Measurements from ENCODE around the gene DNPH1. TPM values are rescaled to one million over a fixed set of nuclear protein-coding genes. Genes with fewer than 3 reads are reported as not detected.
A peak's percentile ranks its signal among the peaks of the same experiment; 100 is the strongest.

Gene DNPH1
- total and polyA plus RNA-seq, 2 experiments from 2014 or later: 138 to 176 TPM

DNA sequence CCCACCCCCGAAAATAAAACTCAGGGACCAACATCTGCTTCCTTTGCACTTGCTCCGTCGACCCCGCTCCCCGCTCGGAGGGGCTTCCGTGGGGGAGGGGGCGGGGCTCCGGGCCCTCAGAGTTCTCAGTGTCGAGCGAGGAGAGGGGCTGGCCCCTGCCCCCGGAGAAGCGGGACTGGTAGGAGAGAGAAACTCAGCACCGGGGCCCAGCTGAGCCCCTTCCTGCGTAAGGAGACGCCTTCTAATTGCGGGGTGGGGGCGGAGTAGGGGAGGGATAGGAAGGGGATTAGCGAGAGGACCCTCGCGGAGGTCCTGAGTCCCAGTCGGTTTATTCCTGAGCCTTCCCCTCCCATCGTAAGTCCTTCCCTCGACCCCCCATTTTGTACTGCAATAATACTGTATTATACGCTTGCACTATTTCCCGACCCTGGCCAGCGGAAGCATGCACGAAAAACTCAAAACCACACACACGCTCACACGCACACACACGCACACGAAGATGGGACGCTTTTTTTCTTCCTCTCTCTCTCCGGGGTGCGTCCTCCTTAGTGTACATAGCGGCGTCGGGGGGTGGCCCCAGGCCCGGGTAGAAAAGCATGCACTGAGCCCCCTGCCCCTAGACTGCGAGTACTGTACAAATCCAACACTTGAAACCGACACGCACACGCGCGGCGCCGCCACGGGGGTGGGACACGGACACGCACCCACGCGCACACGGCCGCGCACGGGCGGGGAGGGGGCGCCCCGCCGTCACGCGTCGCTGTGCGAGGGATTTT lies 46.7 kb upstream of the DNPH1 start:
- TF ChIP-seq, protein P1, sequence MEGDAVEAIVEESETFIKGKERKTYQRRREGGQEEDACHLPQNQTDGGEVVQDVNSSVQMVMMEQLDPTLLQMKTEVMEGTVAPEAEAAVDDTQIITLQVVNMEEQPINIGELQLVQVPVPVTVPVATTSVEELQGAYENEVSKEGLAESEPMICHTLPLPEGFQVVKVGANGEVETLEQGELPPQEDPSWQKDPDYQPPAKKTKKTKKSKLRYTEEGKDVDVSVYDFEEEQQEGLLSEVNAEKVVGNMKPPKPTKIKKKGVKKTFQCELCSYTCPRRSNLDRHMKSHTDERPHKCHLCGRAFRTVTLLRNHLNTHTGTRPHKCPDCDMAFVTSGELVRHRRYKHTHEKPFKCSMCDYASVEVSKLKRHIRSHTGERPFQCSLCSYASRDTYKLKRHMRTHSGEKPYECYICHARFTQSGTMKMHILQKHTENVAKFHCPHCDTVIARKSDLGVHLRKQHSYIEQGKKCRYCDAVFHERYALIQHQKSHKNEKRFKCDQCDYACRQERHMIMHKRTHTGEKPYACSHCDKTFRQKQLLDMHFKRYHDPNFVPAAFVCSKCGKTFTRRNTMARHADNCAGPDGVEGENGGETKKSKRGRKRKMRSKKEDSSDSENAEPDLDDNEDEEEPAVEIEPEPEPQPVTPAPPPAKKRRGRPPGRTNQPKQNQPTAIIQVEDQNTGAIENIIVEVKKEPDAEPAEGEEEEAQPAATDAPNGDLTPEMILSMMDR (IDR thresholded peaks at IDR 0.05; ENCODE audit: low read depth, low read length): no peak
- peaks cover 7% of the 10 kb centered on the region for H3K4me1 ChIP-seq (ENCODE audit: low read depth)
- H3K27ac ChIP-seq: no peak overlapping the region
- peaks cover 30% of the 10 kb centered on the region for H3K27me3 ChIP-seq
- H3K36me3 ChIP-seq: no peaks in the 10 kb centered on the region
- H3K4me3 ChIP-seq: peak overlapping the region; percentile 22
- no peaks in the 10 kb centered on the region for H3K9me3 ChIP-seq (ENCODE audit: low read depth)
- peak in 1 of 2 donors; percentile 39 for DNase-seq (ENCODE audit: low read depth in 1 of 2, low spot score in 1 of 2)

DNA sequence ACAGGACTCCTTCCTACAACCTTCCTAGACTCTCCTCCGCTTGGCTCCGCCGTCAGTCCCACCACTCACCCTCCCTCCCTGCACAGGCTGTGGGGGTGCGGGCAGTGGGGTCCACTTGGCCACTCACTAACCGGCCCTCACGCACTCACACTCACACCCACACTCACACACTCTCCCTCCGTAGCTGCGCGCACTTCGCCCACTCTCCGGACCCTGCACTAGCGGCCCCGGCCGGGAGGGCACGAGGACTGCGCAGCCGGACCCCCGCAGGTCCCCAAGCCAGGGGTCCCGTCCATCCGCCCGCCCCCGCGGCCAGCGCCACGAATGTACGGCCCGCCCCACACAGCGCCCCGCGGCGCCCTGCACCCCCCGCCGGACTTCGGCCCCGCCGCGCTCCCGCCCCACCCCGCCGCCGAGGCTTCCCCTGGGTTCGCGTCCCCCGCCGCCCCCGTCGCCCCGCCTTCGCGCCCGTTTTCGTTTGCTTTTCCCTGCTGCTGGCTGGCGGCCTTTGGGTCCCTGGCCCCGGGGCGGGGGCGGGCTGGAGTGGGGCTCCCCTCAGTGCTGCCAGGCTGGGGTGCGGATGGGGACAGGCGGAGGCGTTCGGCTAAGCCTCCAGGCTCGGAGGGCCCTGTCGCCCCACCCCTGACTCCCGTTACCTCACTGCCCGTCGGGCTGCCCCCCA lies 45.8 kb upstream of the DNPH1 start:
- Histone ChIP-seq H3K36me3 (no peaks in the 10 kb centered on the region), H3K9me3 (ENCODE audit: low read depth) (no peaks in the 10 kb centered on the region), H3K27ac (no peak overlapping the region), H3K27me3 (peaks cover 30% of the 10 kb centered on the region), H3K4me3 (peak overlapping the region; percentile 22), H3K4me1 (ENCODE audit: low read depth) (peaks cover 14% of the 10 kb centered on the region)
- TF ChIP-seq, protein P1 (IDR thresholded peaks at IDR 0.05; ENCODE audit: low read depth, low read length): no peak
- DNase-seq (ENCODE audit: low read depth in 1 of 2, low spot score in 1 of 2): no peak

- no peak for DNase-seq (ENCODE audit: low read depth in 1 of 2, low spot score in 1 of 2)
- Histone ChIP-seq H3K36me3 (no peaks in the 10 kb centered on the region), H3K27me3 (peaks cover 30% of the 10 kb centered on the region), H3K4me3 (no peak overlapping the region), H3K4me1 (ENCODE audit: low read depth) (peaks cover 22% of the 10 kb centered on the region), H3K9me3 (ENCODE audit: low read depth) (no peaks in the 10 kb centered on the region), H3K27ac (no peak overlapping the region)
- TF ChIP-seq, protein P1 (IDR thresholded peaks at IDR 0.05; ENCODE audit: low read depth, low read length): no peak
These were observed 45.0 kb upstream of the DNPH1 start for GRCh38 chr6:43274127-43274915.

DNA sequence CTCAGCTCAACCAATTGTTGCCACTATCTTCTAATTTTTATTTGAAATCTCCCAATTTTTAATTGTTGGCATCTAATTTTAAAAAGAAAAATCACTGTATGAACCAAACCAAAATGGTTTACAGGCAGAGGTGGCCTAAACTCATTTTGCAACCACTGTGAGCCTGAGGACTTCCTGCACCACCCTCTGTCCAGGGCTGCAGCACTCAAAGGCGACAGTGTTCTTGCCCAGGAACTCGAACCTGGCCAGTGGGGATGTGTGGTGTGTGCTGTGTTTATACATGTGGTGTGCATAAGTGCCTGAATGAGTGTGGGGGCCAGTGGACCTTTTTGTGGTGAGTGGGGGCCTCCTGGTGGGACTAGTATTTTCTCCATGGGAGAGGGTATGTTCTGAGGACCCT lies 44.4 kb upstream of the DNPH1 start:
- DNase-seq (ENCODE audit: low read depth in 1 of 2, low spot score in 1 of 2): no peak
- Histone ChIP-seq H3K9me3 (ENCODE audit: low read depth) (no peaks in the 10 kb centered on the region), H3K4me1 (ENCODE audit: low read depth) (peaks cover 21% of the 10 kb centered on the region), H3K27me3 (peaks cover 30% of the 10 kb centered on the region), H3K4me3 (no peak overlapping the region), H3K27ac (no peak overlapping the region), H3K36me3 (no peaks in the 10 kb centered on the region)
- TF ChIP-seq, protein P1 (IDR thresholded peaks at IDR 0.05; ENCODE audit: low read depth, low read length): no peak

GRCh38 chr6:43271944-43272343 lies 42.7 kb upstream of the DNPH1 start:
- DNase-seq (ENCODE audit: low read depth in 1 of 2, low spot score in 1 of 2): no peak
- Histone ChIP-seq H3K27ac (no peak overlapping the region), H3K4me3 (no peak overlapping the region), H3K4me1 (ENCODE audit: low read depth) (peaks cover 34% of the 10 kb centered on the region), H3K36me3 (no peaks in the 10 kb centered on the region), H3K27me3 (peaks cover 30% of the 10 kb centered on the region), H3K9me3 (ENCODE audit: low read depth) (no peaks in the 10 kb centered on the region)
- TF ChIP-seq, protein P1 (IDR thresholded peaks at IDR 0.05; ENCODE audit: low read depth, low read length): no peak

Measured in cardiac muscle cell (in vitro differentiated cells and primary cell).